ENCODE measurements around the gene ARMC9.
"Not testable (repeated sequence)": the region's sequence is repeated elsewhere in the genome, so short reads cannot be mapped to it uniquely, and the experiment has no call there.

ARMC9 gene

DNA sequence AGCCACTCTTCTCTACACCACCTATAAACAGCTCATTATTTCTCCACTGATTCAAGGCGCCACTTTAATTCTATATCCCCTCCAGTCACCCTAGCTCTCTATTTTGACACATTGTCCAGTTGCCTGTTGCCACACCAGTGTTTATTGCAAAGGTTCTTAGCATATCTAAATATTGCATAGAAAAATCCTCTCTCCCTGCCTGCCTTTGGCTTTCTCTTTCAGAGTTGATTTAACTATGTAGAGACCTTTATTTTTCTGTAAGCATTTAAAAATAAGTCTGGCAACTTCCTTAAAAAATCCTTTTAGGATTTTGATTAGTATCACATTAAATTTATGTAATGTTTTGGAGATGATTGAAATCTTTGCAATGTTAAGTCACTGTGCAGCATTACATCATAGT, 149.2 kb downstream of the ARMC9 start:
- DNase-seq: no peak

DNA sequence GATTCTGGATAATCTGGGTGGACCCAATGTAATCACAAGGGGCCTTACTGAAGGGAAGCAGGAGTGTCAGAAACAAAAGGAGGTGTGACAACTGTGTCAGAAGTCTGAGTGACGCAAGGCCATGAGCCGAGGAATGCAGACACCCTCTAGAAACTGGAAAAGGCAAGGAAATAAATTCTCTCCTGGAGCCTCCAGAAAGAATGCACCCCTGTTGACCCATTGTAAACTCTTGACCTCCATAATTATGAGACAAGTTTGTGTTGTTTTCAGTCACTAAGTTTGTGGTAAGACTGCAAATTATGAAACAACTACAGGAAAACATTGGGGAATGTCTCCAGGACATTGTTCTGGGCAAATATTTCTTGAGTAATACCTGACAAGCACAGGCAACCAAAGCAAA, 149.7 kb downstream of the ARMC9 start:
- no peak for DNase-seq

GRCh38 chr2:231348704-231349373, 150.4 kb downstream of the ARMC9 start:
- no peak for DNase-seq

DNA sequence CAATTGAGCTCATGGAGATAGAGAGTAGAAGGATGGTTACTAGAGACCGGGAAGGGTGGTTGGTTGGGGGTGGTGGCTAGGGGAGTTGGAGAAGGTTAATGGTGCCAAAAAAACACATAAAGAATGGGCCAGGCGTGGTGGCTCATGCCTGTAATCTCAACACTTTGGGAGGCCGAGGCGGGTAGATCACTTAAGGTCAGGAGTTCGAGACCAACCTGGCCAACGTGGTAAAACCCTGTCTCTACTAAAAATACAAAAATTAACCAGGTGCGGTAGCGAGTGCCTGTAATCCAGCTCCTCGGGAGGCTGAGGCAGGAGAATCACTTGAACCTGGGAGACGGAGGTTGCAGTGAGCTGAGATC, 150.9 kb downstream of the ARMC9 start:
- DNase-seq: not testable (repeated sequence)

GRCh38 chr2:231351648-231352047, 153.2 kb downstream of the ARMC9 start:
- DNase-seq: no peak

DNA sequence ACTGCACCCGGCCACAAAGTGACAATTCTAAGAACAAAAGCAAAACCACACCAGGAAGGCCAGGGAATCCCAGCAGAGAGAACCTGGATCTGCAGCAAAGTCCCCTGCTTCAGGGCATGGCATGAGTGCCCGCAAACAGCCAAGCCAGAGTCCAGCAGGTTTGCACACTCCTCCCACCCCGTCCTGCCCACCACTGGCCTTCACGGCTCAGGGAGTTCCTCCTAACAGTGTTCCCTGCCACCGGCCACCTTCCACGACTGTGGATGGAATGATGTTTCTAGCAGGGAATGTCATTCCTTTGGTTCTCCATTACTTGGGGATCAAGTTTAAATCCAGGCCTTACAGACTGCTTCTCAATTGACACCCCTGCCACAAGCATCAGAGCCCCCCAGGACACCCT, 155.0 kb downstream of the ARMC9 start:
- no peak for DNase-seq

DNA sequence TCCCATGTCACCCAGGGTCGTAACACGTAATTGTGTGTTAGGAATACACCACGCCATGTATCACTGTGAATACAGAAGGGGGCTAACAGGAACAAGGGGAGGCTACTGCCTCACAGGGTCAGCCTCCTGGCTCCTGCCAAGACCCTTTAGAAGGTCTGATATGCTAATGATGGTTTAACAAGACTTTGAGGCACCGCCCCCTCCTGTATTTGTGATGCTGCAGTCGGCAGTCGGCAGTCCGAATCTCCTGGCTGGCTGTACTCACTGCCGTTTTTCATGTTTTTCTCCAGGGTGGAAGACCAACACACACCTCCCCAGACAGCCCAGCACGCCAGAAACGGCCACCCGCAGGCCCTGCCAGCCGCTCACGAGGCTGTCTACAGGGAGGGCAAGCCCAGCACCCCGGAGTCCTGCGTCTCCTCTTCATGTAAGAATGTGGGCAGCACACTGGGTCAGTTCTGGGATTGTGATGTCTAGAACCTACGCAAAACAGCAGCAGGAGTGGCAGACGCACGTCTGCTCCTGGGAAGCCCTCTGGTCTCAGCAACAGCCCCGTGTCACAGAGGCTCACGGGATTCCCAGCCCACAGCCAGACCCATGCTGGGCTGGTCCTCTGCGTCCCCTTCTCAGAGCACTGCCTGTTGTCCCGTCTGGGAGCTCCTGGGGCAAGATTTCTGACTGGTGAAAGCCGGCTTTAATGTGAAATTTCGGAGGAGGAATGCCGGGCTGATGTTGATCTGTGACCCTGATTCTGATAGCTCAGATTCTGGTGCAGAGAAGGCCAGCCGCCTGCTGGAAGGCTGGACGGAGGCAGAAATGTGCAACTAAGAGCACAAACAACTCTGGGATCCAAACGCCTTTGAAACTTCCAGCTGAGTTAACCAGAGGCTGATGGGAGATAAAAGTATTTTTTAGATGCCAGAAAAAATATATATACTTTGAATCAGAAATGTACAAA, 157.4 kb downstream of the ARMC9 start:
- DNase-seq: no peak

GRCh38 chr2:231356466-231356844, 158.0 kb downstream of the ARMC9 start:
- DNase-seq: no peak

GRCh38 chr2:231357048-231357447, 158.6 kb downstream of the ARMC9 start:
- DNase-seq: no peak

DNA sequence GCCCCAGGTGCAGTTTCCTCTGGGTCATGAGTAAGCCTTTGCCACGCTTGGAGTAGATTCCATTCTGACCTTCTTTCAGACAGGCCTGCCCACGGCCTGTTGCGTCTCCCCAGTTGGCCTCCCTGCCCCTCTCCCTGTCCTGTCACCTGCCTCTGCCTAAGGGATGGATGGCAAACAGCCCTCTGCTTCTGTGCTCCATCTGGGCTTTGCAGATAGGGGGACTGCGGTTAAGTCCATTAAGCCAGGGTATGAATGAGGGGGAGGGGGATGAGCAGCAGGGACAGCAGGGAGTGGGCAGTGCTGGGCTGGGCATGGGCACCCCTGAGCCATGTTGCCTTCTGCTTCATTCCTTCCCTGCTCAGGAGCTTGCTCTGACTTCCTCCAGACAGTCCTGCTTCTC, 159.5 kb downstream of the ARMC9 start:
- no peak for DNase-seq

DNA sequence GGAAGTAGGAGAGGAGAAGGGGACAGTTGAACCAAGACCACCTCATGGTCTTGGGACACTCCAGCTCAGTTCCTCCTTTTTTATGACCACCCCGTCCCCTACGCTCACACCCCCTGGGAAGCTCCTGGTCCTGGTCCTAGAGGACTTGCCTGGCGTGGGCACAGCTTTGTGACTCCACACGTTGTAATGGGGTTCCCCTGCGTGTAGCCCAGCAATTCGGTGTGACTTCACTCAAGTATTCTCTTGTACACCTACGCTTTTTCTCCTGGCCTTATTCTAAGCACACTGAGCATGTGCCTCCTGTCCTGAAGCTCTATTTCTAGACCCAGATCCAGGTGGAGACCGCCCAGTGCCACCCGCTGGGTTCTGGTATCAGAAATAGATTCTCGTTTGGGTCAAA, 161.0 kb downstream of the ARMC9 start:
- no peak for DNase-seq

- DNase-seq: no peak
Observed at GRCh38 chr2:231359948-231360347, 161.5 kb downstream of the ARMC9 start.

GRCh38 chr2:231360401-231360800, 162.0 kb downstream of the ARMC9 start:
- DNase-seq: no peak

DNA sequence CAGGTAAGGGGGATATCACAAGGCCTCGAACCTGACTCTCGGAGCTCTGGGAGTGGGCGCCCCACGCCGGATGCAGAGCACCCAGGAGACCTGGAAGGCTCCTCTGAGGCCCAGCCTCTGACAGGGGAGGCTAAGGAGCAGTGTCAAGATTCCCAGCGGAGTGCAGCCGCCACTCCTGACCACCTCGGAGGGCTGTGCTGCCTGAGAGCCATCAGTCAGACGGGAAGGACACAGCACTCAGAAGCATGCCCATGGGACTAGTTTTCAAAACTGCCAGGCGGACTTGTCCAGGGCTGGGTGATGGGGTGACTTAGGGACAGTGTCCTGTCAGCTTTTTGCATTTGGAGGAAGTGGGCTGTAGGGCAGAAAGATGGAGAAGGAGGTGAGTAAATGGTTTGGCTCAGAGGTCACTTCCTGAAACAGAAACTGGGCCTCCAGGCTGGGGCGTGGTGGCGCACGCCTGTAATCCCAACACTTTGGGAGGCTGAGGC, 162.5 kb downstream of the ARMC9 start:
- DNase-seq: no peak

GRCh38 chr2:231361701-231362554, 163.5 kb downstream of the ARMC9 start:
- no peak for DNase-seq

GRCh38 chr2:231362555-231363184, 164.2 kb downstream of the ARMC9 start:
- DNase-seq: no peak

DNA sequence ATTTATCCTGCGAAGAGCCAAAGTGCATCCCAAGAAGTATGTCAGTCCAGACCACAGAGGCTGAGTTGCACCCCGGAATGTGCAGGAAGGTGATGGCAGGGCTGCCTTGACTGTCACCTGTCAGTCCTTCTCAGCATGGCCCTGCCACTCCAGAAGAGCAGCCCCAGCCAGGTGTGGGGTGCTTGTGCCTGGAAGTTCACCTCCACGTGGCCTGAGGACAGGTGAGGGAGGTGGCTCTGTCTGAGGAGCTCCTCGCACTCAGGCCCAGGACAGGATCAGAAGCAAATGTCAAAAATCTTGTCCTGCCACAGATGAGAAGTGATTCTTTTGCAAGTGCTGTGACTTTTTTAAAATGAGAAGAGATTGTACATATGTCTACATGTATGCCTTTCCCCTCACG, 165.6 kb downstream of the ARMC9 start:
- DNase-seq: no peak

DNA sequence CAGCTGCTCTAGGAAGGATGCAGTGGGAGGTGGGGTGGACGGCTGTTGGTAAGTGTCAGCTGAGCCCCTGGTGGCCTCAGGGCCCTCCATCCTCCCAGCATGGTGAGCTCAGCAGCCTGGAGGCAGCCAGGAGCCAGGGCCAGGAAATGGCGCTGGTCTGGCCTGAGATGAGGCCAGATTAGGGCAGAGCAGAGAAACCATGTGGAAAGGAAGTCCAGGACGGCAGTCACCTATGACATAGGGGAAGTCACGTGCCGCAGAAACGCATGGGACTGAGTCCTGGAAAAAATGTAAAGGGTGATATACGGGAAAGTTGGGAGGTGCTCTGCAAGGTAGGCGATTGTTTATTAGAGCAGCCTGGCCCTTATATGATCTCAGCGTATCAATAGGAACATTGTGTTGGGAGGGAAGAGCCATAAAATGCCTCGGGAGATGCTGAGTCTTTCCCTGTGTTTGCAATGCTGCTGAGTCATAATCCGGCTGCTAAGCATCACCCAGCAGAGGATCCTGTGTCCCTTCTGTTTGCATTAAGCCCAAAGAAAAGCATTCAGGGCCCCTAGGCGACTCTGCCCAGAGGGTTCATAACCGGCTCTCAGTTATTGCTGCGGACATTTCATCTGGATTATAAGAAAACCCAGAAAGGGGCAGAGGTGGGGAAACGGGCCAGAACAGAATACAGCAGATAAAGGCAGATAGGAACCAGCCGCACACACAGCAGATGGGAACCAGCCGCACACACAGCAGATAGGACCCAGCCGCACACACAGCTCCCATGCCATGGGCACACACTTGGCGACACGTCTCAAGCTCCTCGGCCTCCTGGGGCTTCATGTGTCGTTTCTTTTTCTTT, 166.8 kb downstream of the ARMC9 start:
- no peak for DNase-seq

DNA sequence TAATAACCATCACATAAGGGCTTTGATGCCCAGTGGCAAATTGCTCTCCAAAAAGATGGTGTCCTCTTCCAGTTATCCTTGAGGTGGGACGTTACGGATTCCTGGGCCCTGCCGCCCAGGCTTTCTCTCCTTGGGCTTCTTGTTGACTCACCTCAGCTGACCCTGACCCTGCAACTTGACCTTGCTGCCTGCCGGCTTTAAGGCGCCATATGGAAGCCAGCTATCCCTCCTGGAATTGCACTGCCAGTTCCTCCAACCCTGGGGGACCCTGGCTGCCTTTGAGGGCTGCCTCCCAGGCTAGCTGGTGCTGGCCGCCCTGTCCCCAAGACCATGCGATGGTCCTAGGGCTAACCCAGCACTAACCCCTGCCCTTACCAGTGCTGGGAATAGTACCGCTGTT, 168.7 kb downstream of the ARMC9 start:
- no peak for DNase-seq

DNA sequence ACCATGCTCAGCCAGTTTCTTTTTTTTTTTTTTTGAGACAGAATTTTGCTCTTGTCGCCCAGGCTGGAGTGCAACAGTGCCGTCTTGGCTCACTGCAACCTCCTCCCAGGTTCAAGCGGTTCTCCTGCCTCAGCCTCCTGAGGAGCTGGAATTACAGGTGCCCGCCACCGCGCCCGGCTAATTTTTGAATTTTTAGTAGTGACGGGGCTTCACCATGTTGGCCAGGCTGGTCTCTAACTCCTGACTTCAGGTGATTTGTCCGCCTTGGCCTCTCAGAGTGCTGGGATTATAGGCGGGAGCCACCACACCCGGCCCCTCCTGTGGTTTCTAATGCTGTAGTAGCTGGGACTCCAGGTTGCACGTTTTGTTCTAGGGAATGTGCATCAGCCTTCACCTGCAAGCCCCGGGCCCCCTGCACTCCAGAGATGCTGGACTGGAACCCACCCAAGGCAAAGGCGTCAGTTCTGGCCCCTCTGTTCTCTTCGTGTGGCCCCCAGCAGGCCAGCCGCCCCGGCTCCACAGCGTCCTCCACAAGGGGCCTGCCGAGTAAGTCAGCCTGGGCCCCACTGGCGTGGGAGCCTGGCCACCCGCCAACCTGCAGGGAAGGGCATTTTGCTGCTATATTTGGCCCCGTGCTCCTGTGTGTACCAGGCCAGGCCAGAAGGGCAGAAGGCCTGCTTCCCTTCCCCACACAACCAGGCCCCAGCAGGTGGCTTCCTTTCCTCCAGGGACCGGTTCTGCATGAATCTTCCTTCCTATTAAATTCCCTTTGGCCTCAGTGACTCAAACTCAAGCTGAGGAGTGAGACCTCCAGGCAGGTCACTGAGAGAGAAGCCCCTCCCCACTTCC, 171.4 kb downstream of the ARMC9 start:
- DNase-seq: no peak

DNA sequence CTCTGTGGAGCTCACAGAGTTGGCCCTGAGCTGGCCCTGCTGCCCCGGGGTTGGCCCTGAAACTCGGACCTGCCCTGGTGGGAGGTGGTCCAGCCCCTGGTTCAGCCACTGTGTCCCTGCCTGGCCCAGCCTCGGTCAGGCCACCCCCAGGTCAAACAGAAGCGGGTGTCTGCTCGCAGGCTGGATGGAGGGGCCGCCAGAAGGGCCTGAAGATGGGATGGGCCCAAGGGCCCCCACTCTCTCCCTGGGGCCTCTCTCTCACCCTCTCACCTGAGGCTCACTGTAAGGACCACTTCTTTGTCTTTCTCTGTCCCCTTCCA, 172.0 kb downstream of the ARMC9 start:
- no peak for DNase-seq

Data from NCI-H2227 treated with DMSO at 0.1 percent for 48 hours (cell line).